HG03045 (cell line): ENCODE data around the gene TKTL1.

Experiments used
- ATAC-seq: cut with Tn5 transposase; IDR thresholded peaks from one replicate; pipeline ENCODE4 v1.9.1; 2021; ENCODE audit warnings: mild to moderate bottlenecking, moderate library complexity; ENCODE audit not compliant: unreplicated experiment

The TKTL1 gene

DNA sequence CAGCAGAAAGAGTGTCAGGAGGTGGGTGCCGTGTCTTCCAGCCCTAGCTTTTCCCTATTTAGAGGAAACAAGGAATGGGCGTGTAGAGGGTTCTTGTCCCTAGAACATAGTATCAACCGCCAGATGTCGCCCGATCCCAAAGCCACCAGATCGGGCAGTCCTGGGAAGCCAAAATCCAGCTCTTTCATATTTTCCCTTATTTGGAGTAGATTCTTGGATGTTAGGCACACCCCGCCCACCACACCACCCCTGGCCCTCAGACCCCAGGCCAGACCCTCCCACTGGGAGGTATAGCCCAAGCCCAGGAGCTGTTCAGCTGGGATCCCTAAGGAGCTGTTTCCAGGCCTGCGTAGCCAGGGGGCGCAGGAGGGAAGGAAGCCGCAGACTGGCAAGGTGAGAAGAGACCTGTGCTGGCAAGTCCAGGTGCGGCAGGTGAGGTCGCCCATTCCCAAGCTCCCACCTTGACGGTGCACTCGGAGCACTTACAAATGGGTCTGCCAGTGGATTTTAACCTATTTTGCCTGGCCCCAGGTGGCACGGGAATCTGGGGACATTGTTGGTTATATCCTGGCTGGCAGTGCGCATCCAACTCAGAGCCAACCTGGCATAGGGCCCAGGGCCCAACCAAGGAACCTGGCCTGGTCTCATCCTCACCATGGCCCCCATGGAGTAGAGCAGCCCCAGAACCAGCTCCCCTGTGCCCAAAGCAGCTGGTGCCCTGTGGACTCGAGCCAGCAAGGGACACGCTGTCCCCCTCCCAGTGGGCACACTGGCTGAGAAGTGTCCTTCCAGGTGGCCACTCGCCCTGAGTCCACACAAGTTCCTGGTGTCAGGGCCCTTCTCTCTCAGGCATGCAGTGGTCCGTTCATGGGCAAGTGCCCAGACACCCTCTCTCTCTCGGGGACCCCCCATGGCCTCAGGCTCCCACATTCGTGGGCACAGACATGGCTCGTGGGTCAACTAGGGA, 78.0 kb downstream of the TKTL1 start:
- ATAC-seq, result no peak

DNA sequence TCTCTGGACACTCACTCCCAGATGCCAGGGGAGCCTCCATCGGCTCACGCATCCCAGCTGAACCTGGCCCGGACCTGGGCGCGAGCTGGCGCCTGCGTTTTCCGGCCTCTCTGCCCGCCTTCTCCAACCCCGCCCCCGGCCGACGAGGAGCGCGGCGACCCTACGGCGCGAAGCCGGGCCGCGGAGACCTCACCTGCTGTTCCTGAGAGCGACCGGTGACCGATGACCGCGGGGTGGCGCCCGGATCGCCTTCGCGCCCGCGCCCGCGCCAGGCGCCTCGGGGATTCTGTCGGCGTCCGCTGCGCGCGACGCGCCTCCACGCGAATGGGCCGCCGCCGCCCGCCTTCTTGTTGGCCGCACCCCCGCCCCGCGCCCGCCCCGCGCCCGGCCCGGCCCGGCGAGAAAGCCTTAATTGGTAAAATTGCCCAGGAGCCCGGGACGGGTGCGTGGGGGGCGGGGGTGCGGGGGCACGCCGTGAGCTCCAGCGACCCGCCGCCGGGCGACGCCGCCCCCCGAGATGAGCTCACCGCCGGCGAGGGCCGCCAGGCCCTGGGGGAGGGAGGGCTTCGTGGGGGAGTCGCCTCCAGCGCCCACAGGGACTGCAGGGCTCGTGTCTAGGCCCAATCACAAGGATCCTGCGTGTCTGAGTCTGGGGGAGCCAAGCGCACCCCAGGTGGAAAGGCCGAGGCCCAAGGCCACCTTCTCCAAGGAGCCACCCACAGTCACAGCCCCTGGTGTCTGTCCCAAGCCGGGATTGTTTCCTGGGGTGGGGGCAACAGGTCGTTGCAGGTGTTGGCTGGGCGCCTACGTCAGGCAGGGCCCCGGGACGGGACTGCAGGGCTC, 78.9 kb downstream of the TKTL1 start, which contains the start of gene FLNA:
Gene FLNA (minus strand): TSS at position 322 of the 843 bp plus-strand sequence. CDS start 3,389 bp downstream, outside the sequence.
- ATAC-seq, result no peak

DNA sequence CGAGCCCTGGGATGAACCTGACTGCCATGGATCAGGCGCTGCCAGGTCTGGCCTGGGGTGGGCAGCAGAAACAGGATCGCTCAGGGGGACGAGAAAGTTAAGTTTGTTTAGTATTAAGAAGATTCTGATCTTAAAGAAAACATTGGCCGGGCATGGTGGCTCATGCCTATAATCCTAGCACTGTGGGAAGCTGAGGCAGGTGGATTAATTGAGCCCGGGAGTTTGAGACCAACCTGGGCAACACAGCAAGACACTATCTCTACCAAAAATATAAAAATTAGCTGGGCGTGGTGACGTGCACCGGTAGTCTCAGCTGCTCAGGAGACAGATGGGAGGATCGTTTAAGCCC, 79.5 kb downstream of the TKTL1 start:
- no peak for ATAC-seq

DNA sequence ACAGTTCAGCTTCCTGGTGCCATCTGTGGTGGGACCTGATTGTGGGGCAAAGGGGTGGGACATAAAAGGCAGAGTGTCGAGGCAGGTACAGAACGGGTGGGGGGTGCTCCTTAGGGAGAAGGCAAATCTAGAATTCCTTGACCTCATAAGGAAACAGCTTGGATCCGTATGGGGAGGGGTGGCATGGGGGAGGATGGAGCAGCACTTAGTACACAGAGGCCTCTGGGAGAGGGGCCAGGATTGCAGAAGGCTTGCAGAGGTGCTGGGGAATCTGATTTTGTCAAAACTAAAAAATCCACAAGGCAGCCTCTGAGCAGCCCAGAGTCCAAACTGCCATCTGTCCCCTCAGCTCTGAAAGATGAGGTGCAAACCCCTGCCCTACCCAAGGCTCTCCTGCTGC, 81.2 kb downstream of the TKTL1 start:
- ATAC-seq, result no peak

DNA sequence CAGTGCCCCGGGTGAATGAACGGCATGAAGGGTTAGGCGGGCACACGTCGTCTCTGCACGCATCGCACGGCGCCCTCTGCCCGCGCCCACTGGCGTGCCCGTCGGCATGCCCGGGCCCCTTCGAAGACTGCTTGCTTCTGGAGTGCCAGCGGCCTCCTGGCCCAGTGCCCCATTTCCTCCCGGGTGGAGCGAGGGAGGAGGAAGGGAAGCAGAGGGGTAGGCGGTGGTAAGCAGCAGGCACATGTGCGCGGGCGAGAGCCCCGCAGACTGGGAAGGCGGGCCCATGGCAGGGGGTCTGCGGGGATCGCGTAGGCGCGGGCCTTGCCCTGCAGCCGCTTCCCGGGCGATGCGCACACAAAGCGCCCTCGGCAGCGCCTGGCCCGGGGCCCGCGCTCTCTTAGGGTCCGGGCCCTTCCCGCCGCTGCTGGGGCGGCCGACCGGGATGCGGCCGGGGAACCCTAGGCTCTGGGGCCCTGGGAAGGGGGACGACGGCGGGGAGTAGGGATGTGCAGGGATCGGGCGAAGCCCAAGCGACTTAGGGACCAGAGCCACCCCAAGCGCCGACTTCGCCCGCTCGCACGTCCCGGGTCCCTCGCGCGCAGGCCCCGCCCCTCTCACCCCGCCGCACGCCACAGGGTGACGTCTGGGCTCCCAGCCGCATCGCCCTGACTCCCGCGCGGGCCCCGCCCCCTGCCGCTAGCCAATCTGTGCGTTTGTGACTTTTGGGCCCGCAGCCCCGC, 82.6 kb downstream of the TKTL1 start:
- ATAC-seq, result peak; percentile 2

DNA sequence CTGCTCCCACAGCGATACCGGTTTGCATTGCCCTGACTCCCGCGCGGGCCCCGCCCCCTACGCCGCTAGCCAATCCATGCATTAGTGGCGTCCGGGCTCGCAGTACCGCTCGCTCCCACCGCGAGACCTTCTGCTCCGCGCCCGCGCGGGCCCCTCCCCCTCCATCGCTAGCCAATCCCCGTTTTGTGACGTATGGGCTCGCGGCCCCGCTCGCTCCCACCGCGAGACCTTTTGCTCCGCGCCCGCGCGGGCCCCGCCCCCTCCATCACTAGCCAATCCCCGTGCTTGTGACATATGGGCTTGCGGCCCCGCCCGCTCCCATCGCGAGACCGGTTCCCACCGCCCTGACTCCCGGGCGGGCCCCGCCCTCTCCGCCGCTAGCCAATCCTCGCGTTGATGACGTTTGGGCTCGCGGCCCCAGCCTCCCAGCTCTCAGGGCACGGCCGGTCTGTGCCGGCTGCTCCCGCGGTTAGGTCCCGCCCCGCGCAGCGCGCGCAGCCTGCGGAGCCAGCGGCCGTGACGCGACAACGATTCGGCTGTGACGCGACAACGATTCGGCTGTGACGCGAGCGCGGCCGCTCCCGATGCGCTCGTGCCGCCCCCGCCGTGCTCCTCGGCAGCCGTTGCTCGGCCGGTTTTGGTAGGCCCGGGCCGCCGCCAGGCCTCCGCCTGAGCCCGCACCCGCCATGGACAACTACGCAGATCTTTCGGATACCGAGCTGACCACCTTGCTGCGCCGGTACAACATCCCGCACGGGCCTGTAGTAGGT, 83.4 kb downstream of the TKTL1 start, which contains the start of gene EMD:
Gene EMD (plus strand): TSS at position 497 of the 770 bp plus-strand sequence. CDS start 190 bp downstream, at position 687.
- peak; percentile 82 for ATAC-seq

DNA sequence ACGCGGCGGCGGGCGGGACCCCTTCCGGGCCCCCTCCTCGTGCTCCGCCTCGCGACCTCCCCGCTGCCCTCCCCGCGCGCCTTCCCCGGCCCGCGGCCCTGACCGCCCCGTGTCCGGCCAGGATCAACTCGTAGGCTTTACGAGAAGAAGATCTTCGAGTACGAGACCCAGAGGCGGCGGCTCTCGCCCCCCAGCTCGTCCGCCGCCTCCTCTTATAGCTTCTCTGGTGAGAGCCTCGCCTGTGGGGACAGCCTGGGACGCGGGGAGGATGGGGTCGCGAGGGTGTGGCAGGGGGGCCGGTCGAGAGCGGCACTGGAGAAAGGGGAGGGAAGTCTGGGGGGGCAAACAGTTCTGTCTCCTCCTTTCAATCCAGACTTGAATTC, 84.0 kb downstream of the TKTL1 start:
- ATAC-seq, result no peak
